SK-N-SH (cell line): Measurements from ENCODE around the gene FBXO10. TPM values are rescaled to one million over a fixed set of nuclear protein-coding genes. Genes with fewer than 3 reads are reported as not detected.

Source experiments
- CTCF ChIA-PET: fragments of 300-600, 350-600 bp; formaldehyde crosslinking; extraction: SDS; loops from one replicate; lab custom pipeline; 2021; lab: Yijun Ruan, JAX
- POLR2A ChIA-PET: fragments of 350-600 bp; sonication (Branson Sonifier 250); formaldehyde crosslinking; extraction: SDS; loops from one replicate; lab custom pipeline; 2020; ENCODE audit warnings: antibody characterized with exemption, inconsistent platforms; lab: Yijun Ruan, JAX
- DNase-seq: peaks from one replicate; pipeline ENCODE4 v3.0.0; 2012
- H2AFZ ChIP-seq: fragments of 200-600 bp; sonication (generic); 2 replicates; pipeline ENCODE4 v1.8.1; 2016; ENCODE audit warnings: antibody characterized with exemption, mild to moderate bottlenecking, low read depth
- H3F3A ChIP-seq: fragments of 200-600 bp; sonication (generic); replicated peaks from 2 replicates; pipeline ENCODE3; 2016; ENCODE audit warnings: antibody characterized with exemption, mild to moderate bottlenecking; ENCODE audit not compliant: insufficient read depth
- H3K27ac ChIP-seq, 2 experiments: fragments of 200-500 bp in 1 of 2; fragments of 200-600 bp in 1 of 2; sonication (Bioruptor generic) in 1 of 2; sonication (generic), shearing (Covaris generic) in 1 of 2; 2 replicates each; pipeline versions ENCODE4 v1.5.1 to v1.6.1; 2014 to 2016; ENCODE audit warnings: low read depth in 2 of 2, inconsistent platforms in 1 of 2, low read length in 1 of 2, mild to moderate bottlenecking in 1 of 2, mixed read lengths in 1 of 2
- H3K27me3 ChIP-seq: fragments of 200-600 bp; sonication (generic), shearing (Covaris generic); 2 replicates; pipeline ENCODE4 v1.6.1; 2016; ENCODE audit warnings: mixed run types; ENCODE audit not compliant: insufficient read depth
- H3K36me3 ChIP-seq, 2 experiments: fragments of 200-500 bp in 1 of 2; fragments of 200-600 bp in 1 of 2; sonication (Bioruptor generic) in 1 of 2; sonication (generic) in 1 of 2; replicated peaks in 1 of 2; 2 replicates each; pipeline versions ENCODE3 to v1.5.1; 2014 to 2016; ENCODE audit warnings: low read length in 1 of 2, mild to moderate bottlenecking in 1 of 2; ENCODE audit not compliant: insufficient read depth in 2 of 2, control insufficient read depth in 1 of 2
- H3K4me1 ChIP-seq, 2 experiments: fragments of 200-500 bp in 1 of 2; fragments of 200-600 bp in 1 of 2; sonication (Bioruptor generic) in 1 of 2; sonication (generic), shearing (Covaris generic) in 1 of 2; 2 replicates each; pipeline versions ENCODE4 v1.5.1 to v1.6.1; 2014 to 2016; ENCODE audit warnings: low read depth in 1 of 2, low read length in 1 of 2, mixed run types in 1 of 2; ENCODE audit not compliant: insufficient read depth in 2 of 2, control insufficient read depth in 1 of 2
- H3K4me2 ChIP-seq: fragments of 200-600 bp; sonication (generic), shearing (Covaris generic); 2 replicates; pipeline ENCODE4 v1.6.1; 2017; ENCODE audit warnings: mixed run types
- H3K4me3 ChIP-seq, 2 experiments: fragments of 200-500 bp in 1 of 2; fragments of 200-600 bp in 1 of 2; sonication (Bioruptor generic) in 1 of 2; sonication (generic), shearing (Covaris generic) in 1 of 2; 2 replicates each; pipeline versions ENCODE4 v1.5.1 to v1.8.1; 2014 to 2016; ENCODE audit warnings: low read depth in 2 of 2, inconsistent platforms in 1 of 2, low read length in 1 of 2, mild to moderate bottlenecking in 1 of 2, mixed read lengths in 1 of 2, moderate library complexity in 1 of 2
- H3K79me2 ChIP-seq: fragments of 200-600 bp; sonication (generic); 2 replicates; pipeline ENCODE4 v1.8.1; 2017; ENCODE audit warnings: mild to moderate bottlenecking; ENCODE audit not compliant: insufficient read depth
- H3K9ac ChIP-seq: fragments of 200-600 bp; sonication (generic); 2 replicates; pipeline ENCODE4 v1.6.1; 2017; ENCODE audit warnings: mixed run types
- H3K9me2 ChIP-seq: fragments of 200-600 bp; sonication (generic); 2 replicates; pipeline ENCODE4 v1.6.1; 2017; ENCODE audit warnings: mixed run types
- H3K9me3 ChIP-seq: fragments of 200-600 bp; sonication (generic); 2 replicates; pipeline ENCODE4 v1.6.1; 2017; ENCODE audit warnings: mixed run types, mild to moderate bottlenecking, moderate library complexity
- H4K20me1 ChIP-seq: fragments of 200-600 bp; sonication (generic); 2 replicates; pipeline ENCODE4 v1.6.1; 2017; ENCODE audit warnings: mild to moderate bottlenecking, mixed run types; ENCODE audit not compliant: insufficient read depth
- EP300 ChIP-seq, 2 experiments: IDR thresholded peaks; 2 replicates each; pipeline versions ENCODE4 v1.4.0 to v1.6.1; 2012; ENCODE audit warnings: borderline replicate concordance in 1 of 2, low read depth in 1 of 2, low read length in 1 of 2
- GABPA ChIP-seq: IDR thresholded peaks from 2 replicates; pipeline ENCODE4 v1.4.0; 2012; ENCODE audit warnings: low read depth, mild to moderate bottlenecking
- IRF3 ChIP-seq: fragments of 150-350 bp; IDR thresholded peaks from 2 replicates; pipeline ENCODE4 v1.6.1; 2016; ENCODE audit warnings: mild to moderate bottlenecking, low read depth, low read length
- MEF2A ChIP-seq: IDR thresholded peaks from 2 replicates; pipeline ENCODE4 v1.4.0; 2012; ENCODE audit warnings: low read depth, borderline replicate concordance
- NRF1 ChIP-seq: IDR thresholded peaks from 2 replicates; pipeline ENCODE4 v1.6.1; 2012; ENCODE audit warnings: low read depth, mild to moderate bottlenecking, low read length
- RXRA ChIP-seq: IDR thresholded peaks from 2 replicates; pipeline ENCODE4 v1.4.0; 2012; ENCODE audit warnings: low read depth, mild to moderate bottlenecking, borderline replicate concordance
- SIN3A ChIP-seq: IDR thresholded peaks from 2 replicates; pipeline ENCODE4 v1.6.1; 2012; ENCODE audit warnings: low read depth, mild to moderate bottlenecking, low read length, moderate library complexity, borderline replicate concordance
- USF1 ChIP-seq: IDR thresholded peaks from 2 replicates; pipeline ENCODE4 v1.4.0; 2012; ENCODE audit warnings: low read depth, borderline replicate concordance
- YY1 ChIP-seq: IDR thresholded peaks from 2 replicates; pipeline ENCODE4 v1.4.0; 2012; ENCODE audit warnings: low read depth, mild to moderate bottlenecking
- ZBTB33 ChIP-seq: IDR thresholded peaks from 2 replicates; pipeline ENCODE4 v1.4.0; 2012; ENCODE audit warnings: low read depth, borderline replicate concordance
- WGBS: methylation state at CpG from one replicate; pipeline ENCODE4 v1.1.6; 2017; ENCODE audit warnings: low lambda C conversion rate; 5-methylcytosine and 5-hydroxymethylcytosine counted together
- polyA plus RNA-seq, 3 experiments: library from polyadenylated mRNA; depleted of rRNA; stranded (reverse); fragments of >200 nt; gene quantifications; 2 replicates each; pipeline ENCODE4 v1.2.3, GENCODE V29; 2012
- TF ChIP-seq, protein P1 (sequence below): IDR thresholded peaks from 2 replicates; pipeline ENCODE4 v1.6.1; 2012; ENCODE audit warnings: mild to moderate bottlenecking, low read depth, low read length, moderate library complexity

Gene FBXO10
- polyA plus RNA-seq, 1 of the 3 experiments (the other 2 are of a cell fraction): 10.1 TPM

DNA sequence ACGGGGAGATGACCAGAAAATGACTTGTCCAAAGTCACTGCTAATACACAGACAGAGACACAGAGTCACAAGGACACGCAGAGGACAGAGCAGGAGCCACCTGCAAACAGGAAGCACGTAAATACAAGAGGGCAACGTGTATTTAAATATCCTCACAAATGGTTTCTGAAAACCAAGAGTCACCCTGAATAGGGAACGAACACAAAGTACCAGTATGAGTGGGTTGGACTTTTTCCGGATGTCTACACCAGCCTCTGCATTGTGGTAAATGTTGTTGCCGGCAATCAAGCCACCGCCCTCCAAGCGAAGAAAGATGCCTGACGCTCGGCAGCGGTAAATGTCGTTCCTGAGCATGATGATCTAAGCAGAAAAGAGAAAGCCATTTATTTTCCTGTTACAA lies 44.5 kb downstream of the FBXO10 start:
- H3K27ac ChIP-seq: no peak overlapping the region
- no peaks in the 10 kb centered on the region for H3K4me1 ChIP-seq
- WGBS: 94% methylated on average over 13 of the region's 13 CpGs
- no peaks in the 10 kb centered on the region for H4K20me1 ChIP-seq
- H2AFZ ChIP-seq: no peak overlapping the region
- peaks cover 10 to 27% of the 10 kb centered on the region in 2 experiments for H3K36me3 ChIP-seq
- ChIA-PET CTCF (no interaction called here), POLR2A (no interaction called here)
- no peaks in the 10 kb centered on the region for H3K79me2 ChIP-seq
- H3F3A ChIP-seq: no peaks in the 10 kb centered on the region
- TF ChIP-seq ZBTB33 (no peak), SIN3A (no peak), USF1 (no peak), RXRA (no peak), NRF1 (no peak), MEF2A (no peak), GABPA (no peak), IRF3 (no peak), EP300 (IDR thresholded peaks at IDR 0.05; ENCODE audit: borderline replicate concordance in 1 of 2, low read depth in 1 of 2, low read length in 1 of 2) (no peak), YY1 (no peak)
- TF ChIP-seq, protein P1, sequence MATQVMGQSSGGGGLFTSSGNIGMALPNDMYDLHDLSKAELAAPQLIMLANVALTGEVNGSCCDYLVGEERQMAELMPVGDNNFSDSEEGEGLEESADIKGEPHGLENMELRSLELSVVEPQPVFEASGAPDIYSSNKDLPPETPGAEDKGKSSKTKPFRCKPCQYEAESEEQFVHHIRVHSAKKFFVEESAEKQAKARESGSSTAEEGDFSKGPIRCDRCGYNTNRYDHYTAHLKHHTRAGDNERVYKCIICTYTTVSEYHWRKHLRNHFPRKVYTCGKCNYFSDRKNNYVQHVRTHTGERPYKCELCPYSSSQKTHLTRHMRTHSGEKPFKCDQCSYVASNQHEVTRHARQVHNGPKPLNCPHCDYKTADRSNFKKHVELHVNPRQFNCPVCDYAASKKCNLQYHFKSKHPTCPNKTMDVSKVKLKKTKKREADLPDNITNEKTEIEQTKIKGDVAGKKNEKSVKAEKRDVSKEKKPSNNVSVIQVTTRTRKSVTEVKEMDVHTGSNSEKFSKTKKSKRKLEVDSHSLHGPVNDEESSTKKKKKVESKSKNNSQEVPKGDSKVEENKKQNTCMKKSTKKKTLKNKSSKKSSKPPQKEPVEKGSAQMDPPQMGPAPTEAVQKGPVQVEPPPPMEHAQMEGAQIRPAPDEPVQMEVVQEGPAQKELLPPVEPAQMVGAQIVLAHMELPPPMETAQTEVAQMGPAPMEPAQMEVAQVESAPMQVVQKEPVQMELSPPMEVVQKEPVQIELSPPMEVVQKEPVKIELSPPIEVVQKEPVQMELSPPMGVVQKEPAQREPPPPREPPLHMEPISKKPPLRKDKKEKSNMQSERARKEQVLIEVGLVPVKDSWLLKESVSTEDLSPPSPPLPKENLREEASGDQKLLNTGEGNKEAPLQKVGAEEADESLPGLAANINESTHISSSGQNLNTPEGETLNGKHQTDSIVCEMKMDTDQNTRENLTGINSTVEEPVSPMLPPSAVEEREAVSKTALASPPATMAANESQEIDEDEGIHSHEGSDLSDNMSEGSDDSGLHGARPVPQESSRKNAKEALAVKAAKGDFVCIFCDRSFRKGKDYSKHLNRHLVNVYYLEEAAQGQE: no peak
- H3K4me3 ChIP-seq: no peak overlapping the region
- no peak for DNase-seq
- no peaks in the 10 kb centered on the region for H3K9me3 ChIP-seq
- no peak overlapping the region for H3K9ac ChIP-seq
- H3K4me2 ChIP-seq: no peak overlapping the region
- H3K9me2 ChIP-seq: no peaks in the 10 kb centered on the region
- no peaks in the 10 kb centered on the region for H3K27me3 ChIP-seq
